ENCODE data around the gene COMMD2. TPM values are rescaled to one million over a fixed set of nuclear protein-coding genes. Genes with fewer than 3 reads are reported as not detected.

The COMMD2 gene
- total and polyA plus RNA-seq, 2 of the 4 experiments (the other 2 are of a cell fraction): 23.6 to 46.1 TPM

GRCh38 chr3:149744606-149745005, 7.7 kb downstream of the COMMD2 start:
- peaks cover 20% of the 10 kb centered on the region for H3K36me3 ChIP-seq (ENCODE audit: control insufficient read depth, insufficient read depth, low read length)
- no peak overlapping the region for H3K23ac ChIP-seq (ENCODE audit: low read depth, low read length)
- intact Hi-C loops (cut with micrococcal nuclease): no loop called here
- H3K56ac ChIP-seq (ENCODE audit: extremely low read depth, insufficient read depth, low read length): no peak overlapping the region
- no peak overlapping the region for H4K91ac ChIP-seq (ENCODE audit: insufficient read depth, low read depth, low read length)
- H3K4me2 ChIP-seq (ENCODE audit: low read depth, low read length): no peak overlapping the region
- TF ChIP-seq, protein P1, sequence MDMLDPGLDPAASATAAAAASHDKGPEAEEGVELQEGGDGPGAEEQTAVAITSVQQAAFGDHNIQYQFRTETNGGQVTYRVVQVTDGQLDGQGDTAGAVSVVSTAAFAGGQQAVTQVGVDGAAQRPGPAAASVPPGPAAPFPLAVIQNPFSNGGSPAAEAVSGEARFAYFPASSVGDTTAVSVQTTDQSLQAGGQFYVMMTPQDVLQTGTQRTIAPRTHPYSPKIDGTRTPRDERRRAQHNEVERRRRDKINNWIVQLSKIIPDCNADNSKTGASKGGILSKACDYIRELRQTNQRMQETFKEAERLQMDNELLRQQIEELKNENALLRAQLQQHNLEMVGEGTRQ (IDR thresholded peaks at IDR 0.05; ENCODE audit: low read depth, low read length): no peak
- TF ChIP-seq MXI1 (IDR thresholded peaks at IDR 0.05; ENCODE audit: borderline replicate concordance, low read depth, low read length) (no peak), RCOR1 (IDR thresholded peaks at IDR 0.05; ENCODE audit: insufficient replicate concordance, low read length) (no peak), CHD1 (IDR thresholded peaks at IDR 0.05; ENCODE audit: low read depth, low read length) (no peak), MAZ (IDR thresholded peaks at IDR 0.05; ENCODE audit: borderline replicate concordance, low read depth, low read length) (no peak), POLR2A (IDR thresholded peaks at IDR 0.05; ENCODE audit: low read depth, low read length) (no peak), RAD21 (IDR thresholded peaks at IDR 0.05; ENCODE audit: low read length) (no peak), CTCF (conservative IDR thresholded peaks at IDR 0.05; ENCODE audit: low read depth, low read length) (no peak), NFE2L2 (IDR thresholded peaks at IDR 0.05; ENCODE audit: low read depth, low read length) (no peak), MAFK (IDR thresholded peaks at IDR 0.05; ENCODE audit: low read depth, low read length) (no peak), CEBPB (IDR thresholded peaks at IDR 0.05; ENCODE audit: low read depth, low read length) (no peak), RFX5 (IDR thresholded peaks at IDR 0.05; ENCODE audit: low read depth, low read length) (no peak), ELK1 (IDR thresholded peaks at IDR 0.05; ENCODE audit: borderline replicate concordance, low read depth, low read length) (no peak), BHLHE40 (IDR thresholded peaks at IDR 0.05; ENCODE audit: low read depth, low read length) (no peak), FOS (IDR thresholded peaks at IDR 0.05; ENCODE audit: low read depth, low read length) (no peak)
- H3K18ac ChIP-seq (ENCODE audit: low read depth, low read length): no peak overlapping the region
- no TSS peak for BruUV-seq (replicated peaks)
- H3K9me3 ChIP-seq (ENCODE audit: control insufficient read depth, insufficient read depth, low read length): no peaks in the 10 kb centered on the region
- no peak overlapping the region for H2AFZ ChIP-seq (replicated peaks; ENCODE audit: low read length, poor library complexity)
- dilution Hi-C loops (cut with HindIII; ENCODE audit: low sequenced_read_pairs, unreplicated experiment): loop anchor here (25.0 kb wide), 1 partner anchor 232 kb away; no protein-coding TSS in a partner anchor
- H3K27ac ChIP-seq (ENCODE audit: insufficient read depth, low read length): no peak overlapping the region
- no peaks in the 10 kb centered on the region for H3K4me1 ChIP-seq (ENCODE audit: control insufficient read depth, insufficient read depth, low read length)
- ATAC-seq (ENCODE audit: low read depth) (no peak), DNase-seq (no peak)
- H2BK15ac ChIP-seq (ENCODE audit: low read depth, low read length): no peak overlapping the region
- CTCF ChIA-PET: no interaction called here
- WGBS, 2 experiments (ENCODE audit: extremely low coverage in 2 of 2, insufficient read length in 1 of 2): no CpG with 5 or more reads among the region's 3 CpGs
- H4K5ac ChIP-seq (ENCODE audit: low read depth, low read length): no peak overlapping the region
- H3K9ac ChIP-seq (ENCODE audit: low read depth, low read length): no peak overlapping the region
- H3K4me3 ChIP-seq (ENCODE audit: insufficient read depth, low read depth, low read length): no peak overlapping the region
- no peak overlapping the region for H2BK120ac ChIP-seq (ENCODE audit: low read depth, low read length)
- no peak overlapping the region for H2BK20ac ChIP-seq (ENCODE audit: low read depth, low read length)
- H3K9me1 ChIP-seq (ENCODE audit: insufficient read depth, low read length): no peaks in the 10 kb centered on the region
- no peak overlapping the region for H3K4ac ChIP-seq (ENCODE audit: low read depth, low read length)
- H3K27me3 ChIP-seq (ENCODE audit: control insufficient read depth, insufficient read depth, low read length): no peaks in the 10 kb centered on the region
- H4K8ac ChIP-seq (ENCODE audit: low read depth in 2 of 2, low read length in 2 of 2): no peak overlapping the region
- in situ Hi-C loops (cut with MboI; ENCODE audit: low sequenced_read_pairs): no loop called here
- H2AK5ac ChIP-seq (ENCODE audit: low read depth, low read length): no peak overlapping the region
- POLR2A ChIA-PET (ENCODE audit: unreplicated experiment): no interaction called here
- no peak overlapping the region for H2AK9ac ChIP-seq (replicated peaks; ENCODE audit: low read depth, low read length, poor library complexity)
- H3K79me1 ChIP-seq (ENCODE audit: low read depth in 1 of 2, low read length in 2 of 2): peaks cover 12 to 39% of the 10 kb centered on the region in 2 experiments; a peak in 3 of 4 replicates
- H2BK5ac ChIP-seq (ENCODE audit: low read depth, low read length, poor library complexity, severe bottlenecking): no peak overlapping the region
- H4K20me1 ChIP-seq (ENCODE audit: insufficient read depth, low read length): no peaks in the 10 kb centered on the region
- no peak overlapping the region for H3K14ac ChIP-seq (replicated peaks; ENCODE audit: low read depth, low read length)

Data from IMR-90 (cell line).